OCI-LY1 (cell line): ENCODE measurements around the gene C2orf78.

Source experiments
- EZH2 ChIP-seq: fragments of 200-600 bp; sonication (generic), shearing (Covaris generic); IDR thresholded peaks from 2 replicates; pipeline ENCODE4 v1.8.0; 2017; ENCODE audit warnings: borderline replicate concordance, mixed run types, mild to moderate bottlenecking, antibody characterized with exemption, low read length, moderate library complexity, mixed read lengths
- TF ChIP-seq, protein P1 (sequence below): fragments of 200-600 bp; sonication (generic), shearing (Covaris generic); IDR thresholded peaks from 2 replicates; pipeline ENCODE4 v1.5.1; 2017; ENCODE audit warnings: mild to moderate bottlenecking, antibody characterized with exemption, low read length, moderate library complexity, mixed read lengths

DNA sequence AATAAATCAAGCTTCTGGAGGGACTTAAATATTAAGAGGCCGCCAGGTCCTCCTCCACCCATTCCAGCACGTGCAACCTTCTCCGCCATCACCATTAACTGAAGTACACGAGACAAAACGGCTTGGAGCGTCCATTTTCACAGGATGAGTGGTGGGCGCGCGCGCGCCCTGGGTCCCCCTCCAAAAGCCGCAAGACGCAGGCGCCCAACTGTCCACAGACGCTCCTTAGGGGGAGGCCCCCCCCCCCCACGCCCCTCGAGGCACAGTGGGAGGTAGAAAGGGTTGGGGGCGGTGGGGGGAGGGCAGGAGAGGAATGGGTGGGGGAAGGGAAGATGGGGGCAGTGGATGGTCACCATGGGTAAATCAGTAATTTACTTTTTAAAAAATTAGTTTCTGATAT, 34.3 kb downstream of the C2orf78 start:
- TF ChIP-seq, protein P1, sequence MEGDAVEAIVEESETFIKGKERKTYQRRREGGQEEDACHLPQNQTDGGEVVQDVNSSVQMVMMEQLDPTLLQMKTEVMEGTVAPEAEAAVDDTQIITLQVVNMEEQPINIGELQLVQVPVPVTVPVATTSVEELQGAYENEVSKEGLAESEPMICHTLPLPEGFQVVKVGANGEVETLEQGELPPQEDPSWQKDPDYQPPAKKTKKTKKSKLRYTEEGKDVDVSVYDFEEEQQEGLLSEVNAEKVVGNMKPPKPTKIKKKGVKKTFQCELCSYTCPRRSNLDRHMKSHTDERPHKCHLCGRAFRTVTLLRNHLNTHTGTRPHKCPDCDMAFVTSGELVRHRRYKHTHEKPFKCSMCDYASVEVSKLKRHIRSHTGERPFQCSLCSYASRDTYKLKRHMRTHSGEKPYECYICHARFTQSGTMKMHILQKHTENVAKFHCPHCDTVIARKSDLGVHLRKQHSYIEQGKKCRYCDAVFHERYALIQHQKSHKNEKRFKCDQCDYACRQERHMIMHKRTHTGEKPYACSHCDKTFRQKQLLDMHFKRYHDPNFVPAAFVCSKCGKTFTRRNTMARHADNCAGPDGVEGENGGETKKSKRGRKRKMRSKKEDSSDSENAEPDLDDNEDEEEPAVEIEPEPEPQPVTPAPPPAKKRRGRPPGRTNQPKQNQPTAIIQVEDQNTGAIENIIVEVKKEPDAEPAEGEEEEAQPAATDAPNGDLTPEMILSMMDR = no peak
- no peak for TF ChIP-seq EZH2
